ENCODE data around the gene PPP1R3G.

The PPP1R3G gene

DNA sequence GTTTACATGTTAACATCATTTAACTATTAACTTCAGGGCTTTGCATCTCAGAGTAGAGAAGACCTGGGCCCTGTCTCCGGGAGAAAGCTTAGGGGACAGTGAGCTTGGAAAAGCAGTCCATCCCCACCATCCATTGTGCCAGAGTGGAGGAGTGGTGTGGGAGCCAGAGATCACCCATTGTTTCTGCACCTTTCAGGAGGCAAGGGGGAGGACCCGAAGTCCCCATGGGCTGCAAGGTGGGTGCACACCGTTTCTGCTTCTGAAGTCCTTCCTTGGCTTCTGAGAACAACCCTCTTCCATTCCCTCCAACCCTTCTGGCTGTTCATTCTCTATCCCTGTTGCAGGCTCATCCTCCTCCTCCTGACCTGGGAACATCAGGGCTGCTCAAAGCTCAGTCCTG, 4.0 kb upstream of the PPP1R3G start:
- DNase-seq (ENCODE audit: insufficient read length, low spot score): no peak
- TF ChIP-seq, protein P1, sequence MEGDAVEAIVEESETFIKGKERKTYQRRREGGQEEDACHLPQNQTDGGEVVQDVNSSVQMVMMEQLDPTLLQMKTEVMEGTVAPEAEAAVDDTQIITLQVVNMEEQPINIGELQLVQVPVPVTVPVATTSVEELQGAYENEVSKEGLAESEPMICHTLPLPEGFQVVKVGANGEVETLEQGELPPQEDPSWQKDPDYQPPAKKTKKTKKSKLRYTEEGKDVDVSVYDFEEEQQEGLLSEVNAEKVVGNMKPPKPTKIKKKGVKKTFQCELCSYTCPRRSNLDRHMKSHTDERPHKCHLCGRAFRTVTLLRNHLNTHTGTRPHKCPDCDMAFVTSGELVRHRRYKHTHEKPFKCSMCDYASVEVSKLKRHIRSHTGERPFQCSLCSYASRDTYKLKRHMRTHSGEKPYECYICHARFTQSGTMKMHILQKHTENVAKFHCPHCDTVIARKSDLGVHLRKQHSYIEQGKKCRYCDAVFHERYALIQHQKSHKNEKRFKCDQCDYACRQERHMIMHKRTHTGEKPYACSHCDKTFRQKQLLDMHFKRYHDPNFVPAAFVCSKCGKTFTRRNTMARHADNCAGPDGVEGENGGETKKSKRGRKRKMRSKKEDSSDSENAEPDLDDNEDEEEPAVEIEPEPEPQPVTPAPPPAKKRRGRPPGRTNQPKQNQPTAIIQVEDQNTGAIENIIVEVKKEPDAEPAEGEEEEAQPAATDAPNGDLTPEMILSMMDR (IDR thresholded peaks at IDR 0.05; ENCODE audit: insufficient read depth, missing control alignments): no peak

DNA sequence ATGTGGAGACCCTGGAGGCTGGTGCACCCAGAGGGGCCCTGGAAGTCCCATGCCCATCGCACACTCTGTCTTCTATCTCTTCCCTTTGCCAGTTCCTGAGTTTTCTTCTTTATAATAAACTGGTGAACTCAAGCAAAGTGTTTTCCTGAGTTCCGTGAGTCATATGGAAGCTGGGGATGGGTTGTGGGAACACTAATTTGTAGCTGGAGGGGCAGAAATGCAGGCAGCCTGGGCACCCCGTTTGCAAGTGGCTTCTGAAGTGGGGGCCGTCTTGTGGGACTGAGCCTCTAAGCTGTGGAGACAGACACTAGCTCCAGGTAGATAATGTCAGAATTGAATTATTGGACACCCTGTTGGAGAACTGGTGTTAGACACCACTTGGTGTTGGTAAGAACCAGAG, 3.2 kb upstream of the PPP1R3G start:
- no peak for FAIRE-seq

More for the DNA sequence above, 4.0 kb upstream of the PPP1R3G start:
- no peak for FAIRE-seq

DNA sequence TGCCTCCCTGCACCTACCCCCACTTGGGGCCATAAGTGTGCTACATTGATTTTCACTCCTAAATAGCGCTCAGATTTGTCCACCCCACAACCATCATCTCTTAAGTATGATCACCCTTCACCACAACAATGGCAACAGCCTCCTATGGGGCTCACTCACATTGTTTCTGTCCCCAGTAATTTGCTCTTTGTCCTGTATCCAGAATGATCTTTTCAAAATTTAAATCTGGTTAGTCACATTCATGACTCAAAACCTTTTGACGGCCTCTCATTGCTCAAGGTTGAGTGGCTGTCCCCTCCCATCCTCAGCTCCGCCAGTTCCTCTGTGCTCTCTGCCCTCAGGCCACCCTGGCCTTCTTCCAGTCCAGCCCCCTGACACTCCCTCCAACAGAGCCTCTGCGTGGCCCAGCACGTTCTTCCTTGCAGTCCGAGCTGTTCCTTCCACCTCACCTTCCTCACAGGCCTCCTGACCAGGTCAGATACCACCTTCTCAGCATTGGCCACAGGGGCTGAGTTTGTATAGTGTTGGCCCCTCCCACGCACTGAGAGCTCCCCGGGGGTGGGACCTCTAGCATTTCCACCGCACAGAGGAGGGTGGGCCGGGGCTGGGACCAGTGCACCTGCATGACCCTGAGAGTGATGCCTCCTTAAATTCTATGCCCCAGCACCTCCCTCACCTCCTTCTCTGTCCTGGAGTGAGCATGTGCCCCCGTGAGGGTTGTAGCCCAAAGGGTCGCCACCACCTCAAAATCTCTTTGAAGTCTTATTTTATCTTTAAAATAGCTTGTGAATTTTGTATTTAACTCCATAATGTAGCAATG, 2.4 kb upstream of the PPP1R3G start:
- no peak for FAIRE-seq
- TF ChIP-seq, protein P1 (IDR thresholded peaks at IDR 0.05; ENCODE audit: insufficient read depth, missing control alignments): no peak
- DNase-seq (ENCODE audit: insufficient read length, low spot score): no peak

More for the DNA sequence above, 3.2 kb upstream of the PPP1R3G start:
- no peak for DNase-seq (ENCODE audit: insufficient read length, low spot score)
- TF ChIP-seq, protein P1 (IDR thresholded peaks at IDR 0.05; ENCODE audit: insufficient read depth, missing control alignments): no peak

- TF ChIP-seq, protein P1 (IDR thresholded peaks at IDR 0.05; ENCODE audit: insufficient read depth, missing control alignments): no peak
- DNase-seq (ENCODE audit: insufficient read length, low spot score) (no peak), FAIRE-seq (no peak)
Observed at GRCh38 chr6:5083307-5083583, 1.9 kb upstream of the PPP1R3G start.

DNA sequence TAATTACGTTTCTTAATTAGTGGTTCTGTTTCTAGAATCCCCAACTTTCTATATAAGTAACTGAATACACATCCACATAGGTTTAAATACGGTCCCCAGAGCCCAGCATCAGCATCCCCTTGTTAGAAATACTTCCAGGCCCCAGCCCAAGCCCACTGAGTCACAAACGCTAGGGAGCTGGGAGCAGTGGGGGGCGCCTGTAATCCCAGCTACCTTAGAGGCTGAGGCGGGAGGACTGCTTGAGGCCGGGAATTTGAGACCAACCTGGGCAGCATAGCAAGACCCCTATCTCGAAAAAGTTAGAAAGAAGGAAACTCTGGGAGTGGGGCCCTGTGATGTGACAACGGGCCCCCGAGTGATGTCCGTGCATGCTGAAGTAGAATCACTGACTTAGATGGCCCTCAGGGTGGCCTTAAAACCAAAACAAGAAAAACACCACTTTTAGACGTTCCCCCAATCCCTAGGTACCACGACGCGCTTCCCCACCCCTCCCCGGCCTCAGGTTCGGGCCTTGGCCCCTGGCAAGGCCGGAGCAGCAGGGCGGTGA, 1.3 kb upstream of the PPP1R3G start:
- TF ChIP-seq, protein P1 (IDR thresholded peaks at IDR 0.05; ENCODE audit: insufficient read depth, missing control alignments): no peak
- DNase-seq (ENCODE audit: insufficient read length, low spot score): no peak
- FAIRE-seq: no peak

GRCh38 chr6:5084360-5084780, 771 bp upstream of the PPP1R3G start:
- no peak for DNase-seq (ENCODE audit: insufficient read length, low spot score)
- FAIRE-seq: no peak

More at GRCh38 chr6:5084360-5084780, 771 bp upstream of the PPP1R3G start:
- TF ChIP-seq, protein P1 (IDR thresholded peaks at IDR 0.05; ENCODE audit: insufficient read depth, missing control alignments): no peak

All from D721Med (cell line).